Testis (tissue), 3 donors: Measurements from ENCODE around the gene ZNF558. TPM values are rescaled to one million over a fixed set of nuclear protein-coding genes. Genes with fewer than 3 reads are reported as not detected.
A peak's percentile ranks its signal among the peaks of the same experiment; 100 is the strongest.

Experiments used
- DNase-seq: peaks from one replicate; pipeline ENCODE4 v3.0.0-alpha.2; 2019
- H3K27ac ChIP-seq, 2 donors: fragments of 200-600 bp; sonication (generic); one replicate each; pipeline ENCODE4 v1.5.1; 2019
- H3K27me3 ChIP-seq: fragments of 200-600 bp; sonication (generic); one replicate; pipeline ENCODE4 v1.5.1; 2019
- H3K36me3 ChIP-seq: fragments of 200-600 bp; sonication (generic); one replicate; pipeline ENCODE4 v1.5.1; 2017; ENCODE audit warnings: low read depth; ENCODE audit errors: missing control alignments
- H3K4me1 ChIP-seq: fragments of 200-600 bp; sonication (generic); one replicate; pipeline ENCODE4 v1.5.1; 2019
- H3K4me3 ChIP-seq, 2 donors: fragments of 200-600 bp; sonication (generic); one replicate each; pipeline ENCODE4 v1.5.1; 2017 to 2019
- H3K9me3 ChIP-seq: fragments of 200-600 bp; sonication (generic); one replicate; pipeline ENCODE4 v1.5.1; 2017
- POLR2A ChIP-seq: fragments of 450-650 bp; IDR thresholded peaks from one replicate; pipeline ENCODE4 v1.6.1; 2017; ENCODE audit warnings: antibody characterized with exemption, mild to moderate bottlenecking, moderate library complexity
- WGBS, 2 donors: methylation state at CpG; one replicate each; pipeline ENCODE4 v1.1.5; 2018; 5-methylcytosine and 5-hydroxymethylcytosine counted together
- intact Hi-C: fragments of 100-400 bp; cut with DNase I; formaldehyde crosslinking; loops from one replicate; pipeline ENCODE4 v1.15.1; 2023; ENCODE audit warnings: low total_unique reads
- polyA plus RNA-seq: library from polyadenylated mRNA; stranded (reverse); fragments of 350-450 nt; fragmentation: Illumina TruSeq; extraction: RNeasy Lipid Tissue Mini Kit (QIAGEN cat#74804); gene quantifications from one replicate; pipeline ENCODE4 v1.2.3, GENCODE V29; 2014; ENCODE audit warnings: low read depth, low replicate concordance; ENCODE audit not compliant: insufficient read depth
- total RNA-seq, 2 donors: library from RNA; depleted of rRNA; stranded (reverse); fragments of >200 nt; gene quantifications; one replicate each; pipeline ENCODE4 v1.2.3, GENCODE V29; 2016
- TF ChIP-seq, protein P1 (sequence below), 3 experiments: fragments of 450-650 bp in 2 of 3; fragments of 200-600 bp in 1 of 3; sonication (generic) in 1 of 3; IDR thresholded peaks; one replicate each; pipeline ENCODE4 v1.5.1; 2016 to 2019; ENCODE audit warnings: antibody characterized with exemption in 3 of 3, mild to moderate bottlenecking in 2 of 3, moderate library complexity in 1 of 3

ZNF558 gene
- total and polyA plus RNA-seq, 3 donors from 2014 or later, result 13.1 to 37.0 (median 29.8) TPM

GRCh38 chr19:8840708-8841107, 8.6 kb upstream of the ZNF558 start:
- TF ChIP-seq, protein P1, sequence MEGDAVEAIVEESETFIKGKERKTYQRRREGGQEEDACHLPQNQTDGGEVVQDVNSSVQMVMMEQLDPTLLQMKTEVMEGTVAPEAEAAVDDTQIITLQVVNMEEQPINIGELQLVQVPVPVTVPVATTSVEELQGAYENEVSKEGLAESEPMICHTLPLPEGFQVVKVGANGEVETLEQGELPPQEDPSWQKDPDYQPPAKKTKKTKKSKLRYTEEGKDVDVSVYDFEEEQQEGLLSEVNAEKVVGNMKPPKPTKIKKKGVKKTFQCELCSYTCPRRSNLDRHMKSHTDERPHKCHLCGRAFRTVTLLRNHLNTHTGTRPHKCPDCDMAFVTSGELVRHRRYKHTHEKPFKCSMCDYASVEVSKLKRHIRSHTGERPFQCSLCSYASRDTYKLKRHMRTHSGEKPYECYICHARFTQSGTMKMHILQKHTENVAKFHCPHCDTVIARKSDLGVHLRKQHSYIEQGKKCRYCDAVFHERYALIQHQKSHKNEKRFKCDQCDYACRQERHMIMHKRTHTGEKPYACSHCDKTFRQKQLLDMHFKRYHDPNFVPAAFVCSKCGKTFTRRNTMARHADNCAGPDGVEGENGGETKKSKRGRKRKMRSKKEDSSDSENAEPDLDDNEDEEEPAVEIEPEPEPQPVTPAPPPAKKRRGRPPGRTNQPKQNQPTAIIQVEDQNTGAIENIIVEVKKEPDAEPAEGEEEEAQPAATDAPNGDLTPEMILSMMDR (IDR thresholded peaks at IDR 0.05), result no peak
- no peak for TF ChIP-seq POLR2A
- intact Hi-C loops, result no loop called here
- Histone ChIP-seq H3K36me3 (no peaks in the 10 kb centered on the region), H3K9me3 (no peaks in the 10 kb centered on the region), H3K4me3 (no peak overlapping the region), H3K27ac (no peak overlapping the region), H3K27me3 (no peaks in the 10 kb centered on the region), H3K4me1 (no peaks in the 10 kb centered on the region)
- no peak for DNase-seq
- 86 to 89% methylated on average over 5 of the region's 5 CpGs for WGBS, 2 donors

- peaks cover 6% of the 10 kb centered on the region for H3K4me1 ChIP-seq
- no peak for DNase-seq
- intact Hi-C loops, result no loop called here
- no peak overlapping the region for H3K27ac ChIP-seq
- no peak overlapping the region for H3K4me3 ChIP-seq
- H3K27me3 ChIP-seq, result no peaks in the 10 kb centered on the region
- H3K9me3 ChIP-seq, result no peaks in the 10 kb centered on the region
- H3K36me3 ChIP-seq, result no peaks in the 10 kb centered on the region
- TF ChIP-seq, protein P1 (IDR thresholded peaks at IDR 0.05), result no peak
- no peak for TF ChIP-seq POLR2A
- WGBS, 2 donors, result 92% methylated on average over 3 of the region's 3 CpGs
These were observed 3.8 kb upstream of the ZNF558 start for GRCh38 chr19:8835877-8836276.

DNA sequence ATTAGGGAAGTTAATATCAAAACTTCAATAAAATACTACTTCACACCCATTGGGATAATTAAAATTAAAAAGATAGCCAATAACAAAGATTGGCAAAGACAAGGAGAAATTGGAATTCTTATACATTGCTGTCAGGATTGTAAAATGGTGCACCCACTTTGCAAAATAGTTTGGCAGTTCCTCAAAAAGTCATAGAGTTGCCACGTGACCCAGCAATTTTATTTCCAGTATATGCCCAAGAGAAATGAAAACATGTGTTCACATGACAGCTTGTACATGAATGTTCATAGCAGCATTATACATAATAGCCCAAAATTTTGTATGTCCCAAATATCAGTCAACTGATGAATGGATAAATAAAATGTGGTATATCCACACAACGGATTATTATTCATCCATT, 3.3 kb upstream of the ZNF558 start:
- H3K4me3 ChIP-seq, result no peak overlapping the region
- no peak for TF ChIP-seq POLR2A
- TF ChIP-seq, protein P1 (IDR thresholded peaks at IDR 0.05), result no peak
- H3K27me3 ChIP-seq, result no peaks in the 10 kb centered on the region
- no peak overlapping the region for H3K27ac ChIP-seq
- intact Hi-C loops, result no loop called here
- DNase-seq, result no peak
- H3K36me3 ChIP-seq, result no peaks in the 10 kb centered on the region
- 65 to 68% methylated on average over 2 of the region's 2 CpGs for WGBS, 2 donors
- H3K9me3 ChIP-seq, result no peaks in the 10 kb centered on the region
- peaks cover 6% of the 10 kb centered on the region for H3K4me1 ChIP-seq

DNA sequence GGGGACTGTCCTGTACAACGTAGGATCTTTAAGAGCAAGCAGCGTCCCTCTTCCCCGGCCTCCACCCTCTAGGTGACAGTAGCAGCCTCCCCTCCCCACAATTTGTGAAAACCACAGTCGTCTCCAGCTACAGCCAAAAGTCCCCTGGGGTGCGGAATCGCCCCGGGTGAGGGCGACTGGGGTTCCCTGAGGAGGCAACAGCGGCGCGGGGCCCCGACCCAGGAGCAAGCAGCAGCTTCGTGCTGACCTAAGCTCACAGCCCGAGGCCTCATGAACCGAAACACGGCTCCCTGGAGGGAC, 322 bp downstream of the ZNF558 start:
- peak overlapping the region; percentile 87 to 89 for H3K4me3 ChIP-seq
- H3K27me3 ChIP-seq, result no peaks in the 10 kb centered on the region
- DNase-seq, result no peak
- peak overlapping the region; percentile 78 to 95 for H3K27ac ChIP-seq
- intact Hi-C loops, result no loop called here
- H3K36me3 ChIP-seq, result no peaks in the 10 kb centered on the region
- H3K4me1 ChIP-seq, result peaks cover 6% of the 10 kb centered on the region
- 0 to 6% methylated on average over 3 to 14 of the region's 16 CpGs for WGBS, 2 donors
- no peaks in the 10 kb centered on the region for H3K9me3 ChIP-seq
- TF ChIP-seq POLR2A, result no peak
- TF ChIP-seq, protein P1 (IDR thresholded peaks at IDR 0.05), result no peak

- intact Hi-C loops, result no loop called here
- Histone ChIP-seq H3K9me3 (no peaks in the 10 kb centered on the region), H3K27ac (peak overlapping the region; percentile 78 to 95), H3K27me3 (no peaks in the 10 kb centered on the region), H3K36me3 (no peaks in the 10 kb centered on the region), H3K4me1 (peaks cover 6% of the 10 kb centered on the region), H3K4me3 (peak overlapping the region; percentile 87 to 89)
- no peak for TF ChIP-seq POLR2A
- TF ChIP-seq, protein P1 (IDR thresholded peaks at IDR 0.05), result no peak
- DNase-seq, result no peak
- 44 to 49% methylated on average over 6 of the region's 6 CpGs for WGBS, 2 donors
These were observed 731 bp downstream of the ZNF558 start for GRCh38 chr19:8831373-8831772.
